ENCODE data around the gene CCSER2. TPM values are rescaled to one million over a fixed set of nuclear protein-coding genes. Genes with fewer than 3 reads are reported as not detected.

Gene CCSER2
- total RNA-seq, 1 experiment from 2014 or later, result 28.9 TPM

DNA sequence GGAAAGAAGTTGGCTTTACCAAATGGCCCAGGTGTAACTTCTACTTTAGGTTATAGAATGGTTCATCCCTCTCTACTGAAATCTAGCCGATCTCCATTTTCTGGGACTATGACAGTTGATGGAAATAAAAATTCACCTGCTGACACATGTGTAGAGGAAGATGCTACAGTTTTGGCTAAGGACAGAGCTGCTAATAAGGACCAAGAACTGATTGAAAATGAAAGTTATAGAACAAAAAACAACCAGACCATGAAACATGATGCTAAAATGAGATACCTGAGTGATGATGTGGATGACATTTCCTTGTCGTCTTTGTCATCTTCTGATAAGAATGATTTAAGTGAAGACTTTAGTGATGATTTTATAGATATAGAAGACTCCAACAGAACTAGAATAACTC lies 43.6 kb downstream of the CCSER2 start:
- no peak for DNase-seq (ENCODE audit: low read depth, low spot score)
- Histone ChIP-seq H3K36me3 (ENCODE audit: control insufficient read depth in 1 of 2, insufficient read depth in 2 of 2, low read length in 2 of 2) (peaks cover 0 to 3% of the 10 kb centered on the region in 2 experiments; a peak in 1 of 4 replicates), H3K4me1 (ENCODE audit: control insufficient read depth in 1 of 2, insufficient read depth in 2 of 2, low read length in 2 of 2) (no peaks in the 10 kb centered on the region), H3K9me3 (ENCODE audit: control insufficient read depth in 1 of 2, insufficient read depth in 1 of 2, low read depth in 1 of 2, low read length in 2 of 2) (no peaks in the 10 kb centered on the region), H2AFZ (ENCODE audit: low read depth, low read length, poor library complexity, severe bottlenecking) (no peak overlapping the region), H3K27me3 (ENCODE audit: insufficient read depth, low read length) (no peaks in the 10 kb centered on the region), H3K9ac (ENCODE audit: low read length) (no peak overlapping the region), H3K9me2 (ENCODE audit: insufficient read depth) (no peaks in the 10 kb centered on the region), H4K20me1 (ENCODE audit: insufficient read depth) (no peaks in the 10 kb centered on the region), H3K79me2 (ENCODE audit: insufficient read depth, low read length) (peaks cover 6% of the 10 kb centered on the region), H3K4me2 (ENCODE audit: low read length) (no peak overlapping the region), H3K27ac (ENCODE audit: low read depth, low read length) (no peak overlapping the region), H3K4me3 (replicated peaks in 1 of 2; ENCODE audit: low read depth in 1 of 2, low read length in 2 of 2) (no peak overlapping the region)
- RAD21 ChIA-PET (ENCODE audit: low non-redundant PET in 1 of 2, low total read pairs in 2 of 2, uncharacterized antibody in 2 of 2, unreplicated experiment in 2 of 2), result no interaction called here
- POLR2A ChIA-PET, result no interaction called here
- ATAC-seq, result no peak
- CTCF ChIA-PET, result interaction anchor here (1.5 kb wide), 1 partner anchor 104 kb away, joined by 4 read pairs; no protein-coding TSS in a partner anchor
- intact Hi-C loops (cut with micrococcal nuclease), result loop anchor here (10.0 kb wide), 2 partner anchors 343 to 373 kb away; no protein-coding TSS in a partner anchor
- BruUV-seq (replicated peaks), result no TSS peak
- TF ChIP-seq FOSL1 (IDR thresholded peaks at IDR 0.05; ENCODE audit: low read depth), result no peak
- TF ChIP-seq REST (IDR thresholded peaks at IDR 0.05; ENCODE audit: low read depth), result no peak
- no peak for TF ChIP-seq POLR2AphosphoS5 (IDR thresholded peaks at IDR 0.05; ENCODE audit: low read depth, low read length)
- no peak for TF ChIP-seq RAD21 (IDR thresholded peaks at IDR 0.05; ENCODE audit: low read depth)
- TF ChIP-seq ZBTB33 (IDR thresholded peaks at IDR 0.05; ENCODE audit: extremely low read depth, insufficient replicate concordance, low read length), result no peak
- TF ChIP-seq CEBPB (IDR thresholded peaks at IDR 0.05; ENCODE audit: low read depth), result no peak
- TF ChIP-seq CBX3 (IDR thresholded peaks at IDR 0.05; ENCODE audit: low read depth), result no peak
- TF ChIP-seq YY1 (IDR thresholded peaks at IDR 0.05; ENCODE audit: extremely low read depth, insufficient replicate concordance, low read depth, low read length), result no peak
- TF ChIP-seq, protein P1, sequence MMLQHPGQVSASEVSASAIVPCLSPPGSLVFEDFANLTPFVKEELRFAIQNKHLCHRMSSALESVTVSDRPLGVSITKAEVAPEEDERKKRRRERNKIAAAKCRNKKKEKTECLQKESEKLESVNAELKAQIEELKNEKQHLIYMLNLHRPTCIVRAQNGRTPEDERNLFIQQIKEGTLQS (IDR thresholded peaks at IDR 0.05), result no peak
- TF ChIP-seq ZNF274 (IDR thresholded peaks at IDR 0.05; ENCODE audit: low read depth, low read length), result no peak
- no peak for TF ChIP-seq SRF (IDR thresholded peaks at IDR 0.05; ENCODE audit: low read depth)
- TF ChIP-seq ELF1 (IDR thresholded peaks at IDR 0.05; ENCODE audit: borderline replicate concordance, low read depth), result no peak
- no peak for TF ChIP-seq EZH2 (IDR thresholded peaks at IDR 0.05)
- no peak for TF ChIP-seq SP1 (IDR thresholded peaks at IDR 0.05; ENCODE audit: low read depth)
- no peak for TF ChIP-seq POLR2A (IDR thresholded peaks at IDR 0.05; ENCODE audit: borderline replicate concordance, extremely low read depth, insufficient read depth, insufficient read length)
